Measurements from ENCODE around the gene PRKN.
"Not testable (repeated sequence)": the region's sequence is repeated elsewhere in the genome, so short reads cannot be mapped to it uniquely, and the experiment has no call there.

Gene PRKN

DNA sequence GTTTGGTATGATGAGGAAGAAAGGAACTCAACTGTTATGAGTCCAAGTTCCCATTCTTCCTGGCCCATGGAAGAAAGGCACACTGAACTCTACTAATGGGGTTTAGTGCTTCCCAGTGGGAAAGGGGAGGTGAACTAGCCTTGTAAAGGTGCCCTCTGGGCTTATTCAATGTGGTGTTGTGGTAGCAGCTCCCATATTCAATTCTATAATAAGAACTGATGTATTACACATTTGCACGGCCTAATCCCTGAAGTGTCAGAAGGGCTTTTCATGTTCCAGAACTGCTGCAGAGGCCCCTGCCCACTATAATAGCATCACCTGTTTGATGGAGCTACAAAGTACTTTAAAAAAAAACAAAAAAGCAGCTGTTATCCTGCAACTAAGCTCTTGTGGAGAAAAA lies 17.1 kb downstream of the PRKN start:
- DNase-seq, result no peak

DNA sequence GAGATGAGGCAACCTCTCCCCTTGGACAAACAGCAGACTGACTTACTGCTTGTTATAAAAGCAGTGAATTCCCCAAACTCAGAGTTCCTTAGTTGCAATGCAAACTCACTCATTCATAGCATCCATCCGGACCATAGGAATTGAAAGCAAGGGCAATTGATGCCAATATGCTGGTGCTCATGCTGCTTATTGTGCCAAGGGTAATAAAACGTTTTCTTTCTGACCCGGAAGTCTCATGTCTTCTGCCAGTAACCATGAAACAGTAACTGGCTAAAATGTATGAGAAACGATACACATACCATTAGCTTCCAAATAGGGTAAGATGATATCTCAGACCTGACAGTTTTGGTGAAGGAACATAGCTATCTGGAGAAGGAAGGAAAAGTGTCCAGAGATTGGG lies 18.1 kb downstream of the PRKN start:
- no peak for DNase-seq

DNA sequence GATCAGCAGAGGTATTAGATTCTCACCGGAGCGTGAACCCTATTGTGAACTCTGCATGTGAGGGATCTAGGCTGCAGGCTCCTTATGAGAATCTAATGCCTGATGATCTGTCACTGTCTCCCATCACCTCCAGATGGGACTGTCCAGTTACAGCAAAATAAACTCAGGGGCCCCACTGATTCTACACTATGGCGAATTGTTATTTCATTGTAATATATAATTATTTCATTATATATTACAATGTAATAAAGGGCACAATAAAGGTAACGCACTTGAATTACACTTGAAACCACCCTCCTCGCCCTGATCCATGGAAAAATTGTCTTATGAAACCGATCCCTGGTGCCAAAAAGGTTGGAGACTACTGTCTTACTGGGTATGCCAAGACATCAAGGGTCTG lies 18.6 kb downstream of the PRKN start:
- no peak for DNase-seq

DNA sequence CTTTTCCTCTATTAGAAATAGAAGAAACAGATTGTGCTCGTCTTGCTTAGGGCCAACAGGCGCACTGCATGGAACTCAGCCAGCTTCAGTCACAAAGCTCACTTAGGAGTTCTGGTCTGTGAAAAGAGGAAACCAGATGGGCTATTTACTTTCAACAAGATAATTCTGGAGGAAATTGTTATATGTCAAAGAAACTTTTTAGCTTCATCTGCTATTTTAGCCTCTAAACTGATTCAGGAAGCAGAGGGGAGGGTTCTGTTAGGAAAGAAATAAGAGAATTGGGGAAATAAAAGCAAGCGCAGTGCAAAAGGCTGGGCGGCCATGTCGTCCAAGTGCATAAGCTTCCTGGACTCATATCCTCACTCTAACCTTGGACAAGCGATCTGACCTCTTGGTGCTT lies 21.3 kb downstream of the PRKN start:
- DNase-seq, result peak; percentile 84

DNA sequence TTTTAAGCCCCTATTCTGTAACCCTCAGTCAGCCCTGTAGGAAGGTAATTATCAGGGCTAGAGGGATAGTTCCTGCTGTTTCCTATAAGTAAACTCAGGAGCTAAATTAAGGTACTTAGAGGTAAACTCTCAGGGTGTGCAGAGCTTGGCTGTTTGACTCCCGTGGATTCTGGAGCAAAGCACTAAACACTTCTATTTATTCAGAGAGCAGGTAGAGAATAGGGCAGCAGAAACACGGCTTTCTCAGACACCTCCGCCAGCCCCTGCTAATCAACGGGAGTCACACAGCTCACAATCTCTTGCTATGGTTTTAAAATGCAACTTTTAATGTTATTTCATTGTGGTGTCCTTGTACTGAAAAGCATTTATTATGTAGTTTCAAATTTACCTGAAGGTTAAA lies 21.8 kb downstream of the PRKN start:
- DNase-seq, result peak; percentile 45

DNA sequence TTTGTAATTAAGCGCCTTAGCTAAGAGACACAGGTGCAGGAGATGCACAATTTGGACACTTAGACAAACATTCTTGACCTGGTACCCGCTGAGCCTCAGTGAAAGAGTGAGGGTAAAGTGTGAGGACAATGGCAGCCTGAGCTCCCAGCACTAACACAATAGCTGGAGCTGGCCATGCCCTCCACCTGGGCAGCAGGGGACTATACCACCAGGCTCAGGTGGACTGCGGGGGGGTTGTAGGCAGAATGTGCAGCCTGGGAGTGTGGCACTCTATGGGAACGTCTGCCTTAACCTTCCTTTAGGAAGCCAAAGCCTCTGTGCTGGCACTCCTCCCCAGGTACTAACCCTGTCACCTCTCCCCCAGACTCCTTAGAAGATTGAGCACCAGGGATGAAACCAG lies 23.6 kb downstream of the PRKN start:
- no peak for DNase-seq

DNA sequence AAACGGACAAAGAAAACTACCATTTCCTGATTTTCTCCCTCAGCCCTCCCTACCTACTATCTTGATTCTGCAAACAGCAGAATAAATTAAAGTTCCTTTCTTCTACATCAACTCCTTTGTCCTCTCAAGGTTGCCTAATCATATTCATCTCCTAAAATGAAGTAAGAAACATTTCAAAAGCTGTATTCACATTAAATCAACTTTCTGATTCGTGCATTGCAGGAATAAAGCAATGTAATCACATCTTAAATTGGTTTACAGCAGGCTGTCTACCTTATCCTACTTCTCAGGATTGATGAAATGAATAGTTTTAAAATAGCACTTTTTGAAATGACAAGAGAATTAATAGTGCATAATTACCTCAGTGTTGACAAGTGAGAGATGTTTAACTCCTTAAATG lies 25.1 kb downstream of the PRKN start:
- no peak for DNase-seq

DNA sequence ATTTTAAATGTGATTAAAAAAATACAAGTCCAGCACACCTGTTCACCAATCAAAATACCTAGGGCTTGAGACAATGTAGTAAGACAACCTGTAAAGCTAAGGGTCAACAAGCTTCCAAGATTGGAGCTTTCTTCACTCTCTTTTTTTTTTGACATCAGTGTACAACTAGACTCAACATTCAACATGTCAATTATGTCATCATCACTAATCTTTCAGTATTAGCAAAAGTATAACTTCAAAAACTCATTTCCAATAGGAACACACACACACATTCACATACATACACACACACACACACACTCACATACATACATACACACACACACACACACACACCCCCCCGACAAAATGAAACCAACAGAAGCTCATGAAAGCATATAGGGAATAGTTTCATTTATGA lies 26.0 kb downstream of the PRKN start:
- DNase-seq, result no peak

DNA sequence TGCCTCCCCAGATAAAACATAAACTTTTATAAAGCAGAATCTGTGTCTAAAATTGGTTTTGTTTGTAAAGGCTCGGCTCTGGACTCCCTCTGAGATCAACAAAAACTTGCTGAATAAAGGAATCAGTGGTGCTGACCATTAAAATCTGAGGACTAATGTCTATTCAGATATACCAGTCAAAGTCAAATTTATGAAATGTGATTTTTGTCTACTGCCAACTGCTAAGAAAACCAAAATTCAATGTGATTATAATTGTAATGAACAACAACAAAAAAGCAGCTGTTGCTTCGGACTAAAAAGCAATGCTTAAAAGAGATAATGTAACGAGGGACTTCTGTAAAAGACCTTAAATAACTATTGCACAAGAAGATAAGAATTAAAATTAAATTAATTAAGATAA lies 26.6 kb downstream of the PRKN start:
- DNase-seq, result no peak

DNA sequence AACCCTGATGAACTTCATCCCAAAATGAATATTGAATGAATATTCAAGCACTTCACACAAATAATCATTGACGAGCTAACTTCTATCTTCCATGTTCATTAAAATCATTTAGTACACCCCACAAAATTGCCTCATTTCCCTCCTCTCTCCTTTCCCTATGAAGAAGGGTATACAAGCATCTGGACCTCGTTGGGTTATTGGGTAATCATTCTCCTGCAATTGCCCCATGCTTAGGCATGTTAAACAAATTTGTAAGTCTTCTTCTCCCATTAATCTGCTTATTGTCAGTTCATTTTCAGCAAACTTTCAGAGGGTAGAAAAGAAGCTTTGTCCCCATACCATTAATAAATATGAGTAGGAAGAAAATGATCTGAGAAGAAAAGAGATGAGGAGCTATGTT lies 27.6 kb downstream of the PRKN start:
- no peak for DNase-seq

DNA sequence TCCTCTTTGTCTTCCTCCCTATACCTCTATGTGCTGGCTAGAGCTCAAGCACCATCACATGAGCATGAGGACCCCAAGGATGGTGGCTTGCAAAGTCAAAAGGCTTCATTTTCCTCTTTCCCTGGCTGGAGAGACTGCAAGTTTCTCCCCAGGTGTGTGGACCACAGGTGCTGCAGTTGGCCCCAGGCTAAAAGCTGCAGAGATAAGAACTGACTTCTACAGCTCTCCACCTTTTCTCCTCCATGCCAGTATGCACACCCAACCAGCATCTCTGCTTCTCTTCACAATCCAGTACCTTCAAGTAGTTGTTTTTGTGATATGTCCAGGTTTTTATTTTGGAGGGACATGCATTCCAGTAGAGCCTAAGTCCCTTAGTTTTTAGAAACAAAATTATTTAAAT lies 29.1 kb downstream of the PRKN start:
- no peak for DNase-seq

DNA sequence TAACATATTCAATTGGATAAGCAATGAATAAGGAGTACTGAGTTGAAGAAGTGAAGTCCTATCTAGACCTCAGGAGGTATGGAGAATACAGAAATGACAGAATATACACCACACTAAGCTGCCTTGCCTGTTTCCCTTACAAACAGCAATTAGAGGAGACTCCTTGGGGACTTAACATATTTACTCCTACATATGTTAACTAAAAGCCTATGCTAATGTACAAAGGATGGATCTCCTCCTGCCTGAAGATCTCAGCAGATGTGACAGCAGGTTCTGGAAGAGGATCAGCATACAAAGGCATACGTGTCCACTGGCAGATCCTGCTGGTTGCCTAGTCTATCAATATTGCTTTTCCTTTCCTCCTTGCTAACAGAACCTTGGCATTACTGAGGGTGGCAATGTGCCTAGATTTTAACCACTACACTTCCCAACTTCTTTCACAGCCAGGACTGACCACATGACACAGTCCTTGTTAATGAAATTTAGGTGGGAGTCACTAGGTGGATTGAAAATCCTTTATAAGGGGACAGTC lies 29.6 kb downstream of the PRKN start:
- peak; percentile 28 for DNase-seq

DNA sequence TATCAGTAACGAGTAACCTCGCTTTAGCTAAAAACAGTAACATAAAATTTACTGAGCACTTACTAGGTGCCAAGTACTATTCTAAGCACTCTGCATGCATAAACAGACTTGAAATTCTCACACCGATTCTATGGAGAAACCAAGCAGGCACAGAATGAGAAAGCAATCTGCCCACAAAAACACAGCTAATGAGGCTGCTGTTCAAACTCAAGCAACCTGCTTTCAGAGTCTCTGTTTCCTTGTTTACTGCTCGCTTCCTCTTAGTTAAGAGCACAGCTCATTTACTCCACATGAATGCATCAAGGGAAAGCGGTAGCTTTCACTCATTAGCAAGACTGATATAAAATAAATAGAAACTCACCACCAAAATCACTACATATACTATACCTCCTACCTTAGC lies 37.4 kb downstream of the PRKN start:
- no peak for DNase-seq

DNA sequence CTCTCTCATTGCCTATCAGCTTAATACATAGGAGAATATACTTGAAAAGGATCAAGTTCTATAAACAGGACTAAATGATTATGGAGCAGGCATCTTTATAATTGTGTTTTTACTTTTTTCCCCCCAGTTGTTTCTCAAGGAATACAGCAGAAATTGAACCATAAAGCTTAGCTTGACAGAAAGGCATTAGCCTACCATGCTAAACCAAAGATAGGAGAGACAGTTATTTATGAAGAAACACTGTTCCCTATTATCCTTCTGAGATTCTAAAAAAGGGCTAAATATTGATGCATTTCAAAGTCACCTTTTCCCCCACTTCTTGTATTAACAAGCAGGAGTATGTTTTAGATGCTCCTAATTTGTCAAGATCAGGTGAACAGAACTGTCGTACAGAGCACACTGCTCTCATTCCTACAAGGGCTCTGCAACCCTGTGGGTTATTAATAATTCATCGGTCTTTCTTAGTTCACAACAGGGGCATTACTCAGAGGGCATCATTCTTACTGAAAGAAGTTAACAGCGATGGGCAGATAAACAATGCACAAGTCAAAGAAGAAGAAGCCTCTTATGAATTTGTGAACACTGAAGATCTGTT lies 38.7 kb downstream of the PRKN start:
- no peak for DNase-seq

DNA sequence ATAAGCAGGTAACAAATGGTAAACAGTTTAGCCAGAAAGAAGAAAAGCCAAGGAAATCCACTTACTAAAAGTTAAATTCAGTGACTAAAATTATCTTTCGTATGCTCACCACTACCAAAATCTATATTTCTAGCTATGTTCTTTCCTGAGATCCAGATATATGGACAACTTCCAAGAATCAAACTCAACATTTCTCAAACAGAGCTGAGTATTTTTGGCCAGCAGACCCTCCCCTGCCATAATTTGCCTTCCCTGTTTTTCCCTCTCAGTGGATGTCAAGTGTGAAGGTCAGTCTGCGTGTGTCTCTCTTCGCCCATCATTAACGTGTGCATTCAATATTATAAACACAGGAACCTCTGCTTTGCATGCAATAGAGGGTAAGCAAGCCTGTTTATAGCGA lies 42.0 kb downstream of the PRKN start:
- DNase-seq, result no peak

DNA sequence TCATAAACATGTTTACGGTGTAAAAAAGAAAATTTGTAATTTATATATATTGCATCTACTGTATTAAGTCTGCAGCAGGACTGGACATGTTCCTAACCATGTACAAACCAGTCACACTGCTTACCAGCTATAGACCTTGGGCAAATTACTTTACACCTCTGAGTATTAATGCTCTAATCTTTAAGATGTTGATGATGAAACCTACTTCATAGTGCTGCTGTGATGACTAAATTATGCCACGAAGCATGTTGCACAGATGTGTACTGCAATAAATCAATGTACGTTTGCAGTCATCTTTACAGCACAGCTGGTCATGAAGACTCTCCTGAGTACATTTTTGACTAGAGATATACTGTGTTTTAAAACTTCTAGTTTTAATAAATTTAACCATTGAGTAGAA lies 42.6 kb downstream of the PRKN start:
- DNase-seq, result no peak

DNA sequence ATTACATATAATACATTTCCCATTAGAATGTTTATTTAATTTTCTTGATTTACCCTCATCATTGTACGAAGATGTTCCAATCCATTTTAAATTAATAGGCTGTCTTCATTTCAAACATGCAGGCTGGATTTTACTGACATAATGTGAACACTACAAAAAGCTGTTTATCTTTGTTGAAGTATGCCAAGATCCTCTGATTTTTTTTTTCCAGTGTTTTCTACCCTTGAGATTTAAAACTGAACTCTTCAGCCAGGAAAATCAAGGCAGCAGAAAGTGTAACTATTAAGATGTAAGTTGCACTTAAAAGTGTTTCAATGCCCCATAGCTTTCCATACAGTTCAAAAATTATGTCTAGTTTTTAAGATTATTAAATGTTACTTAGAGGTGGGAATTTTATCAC lies 43.5 kb downstream of the PRKN start:
- DNase-seq, result no peak

DNA sequence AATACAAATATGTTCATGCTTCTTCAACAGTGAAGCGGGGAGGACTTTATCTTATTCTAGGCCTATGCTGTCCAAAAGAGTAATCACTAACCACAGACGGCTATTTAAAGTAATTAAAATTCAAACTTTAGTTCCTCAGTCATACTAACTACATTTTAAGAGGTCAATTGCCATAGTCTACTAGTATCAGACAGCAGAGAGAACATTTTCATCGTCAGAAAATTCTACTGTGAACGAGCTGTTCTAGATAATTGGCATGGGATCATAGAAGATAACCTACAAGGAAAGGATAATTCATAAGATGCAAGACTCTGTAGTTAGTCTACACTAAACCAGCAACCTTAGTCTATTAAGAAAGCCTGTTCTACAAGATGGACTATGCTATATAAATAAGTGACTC lies 44.4 kb downstream of the PRKN start:
- DNase-seq, result no peak

DNA sequence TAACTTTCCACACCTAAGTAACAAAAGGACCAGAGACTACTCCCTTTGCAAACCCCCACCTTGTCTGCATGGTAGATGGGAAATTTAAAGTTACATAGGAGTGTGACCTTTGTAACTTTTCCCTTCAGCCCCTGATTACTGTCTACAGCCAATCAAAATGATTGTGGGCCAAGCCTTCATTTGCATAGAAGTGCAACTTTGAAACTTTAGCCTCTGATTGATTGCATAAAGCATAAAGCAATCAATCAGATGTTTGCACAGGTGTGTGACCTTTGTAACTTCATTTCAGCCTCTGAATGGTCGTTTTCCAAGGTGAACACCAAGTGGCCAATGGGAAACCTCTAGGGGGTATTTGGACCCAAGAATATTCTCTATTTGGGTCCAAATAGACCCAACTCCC lies 46.1 kb downstream of the PRKN start:
- DNase-seq, result no peak

DNA sequence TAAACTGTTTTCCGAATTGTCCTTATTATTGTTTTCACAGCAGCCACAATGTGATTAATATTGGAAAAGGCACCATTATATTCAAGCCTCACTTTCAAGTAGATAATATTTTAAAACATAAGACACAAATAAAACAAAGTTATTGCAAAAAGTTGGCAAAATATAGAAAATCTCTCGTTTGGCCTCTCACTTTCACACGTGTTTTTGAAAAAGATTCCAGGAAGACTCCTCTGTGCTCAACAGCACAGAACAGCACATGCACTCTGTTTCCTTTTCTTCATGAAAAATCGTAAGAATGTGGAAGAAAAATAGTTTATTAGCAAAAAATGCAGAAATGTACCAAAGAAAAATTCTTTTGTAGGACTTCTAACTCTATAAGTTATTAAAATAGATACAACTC lies 46.7 kb downstream of the PRKN start:
- no peak for DNase-seq

DNA sequence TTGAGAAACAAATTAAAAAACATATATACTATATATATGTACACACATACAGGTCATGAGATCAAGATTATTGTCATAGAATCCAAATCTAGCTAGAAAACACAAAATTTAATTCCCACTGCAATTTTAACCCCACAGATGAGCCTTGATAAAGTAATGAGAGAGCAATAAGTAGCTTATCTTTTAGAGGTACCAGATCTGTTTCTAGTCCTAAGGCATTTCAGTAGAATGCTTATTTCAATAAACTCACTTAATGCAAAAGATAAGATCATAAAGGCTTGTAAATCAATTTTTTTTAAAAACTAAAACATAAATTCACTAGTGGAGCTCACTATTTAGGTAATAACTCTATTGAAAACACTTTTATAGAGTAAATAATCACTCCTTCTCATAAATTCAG lies 47.2 kb downstream of the PRKN start:
- no peak for DNase-seq

DNA sequence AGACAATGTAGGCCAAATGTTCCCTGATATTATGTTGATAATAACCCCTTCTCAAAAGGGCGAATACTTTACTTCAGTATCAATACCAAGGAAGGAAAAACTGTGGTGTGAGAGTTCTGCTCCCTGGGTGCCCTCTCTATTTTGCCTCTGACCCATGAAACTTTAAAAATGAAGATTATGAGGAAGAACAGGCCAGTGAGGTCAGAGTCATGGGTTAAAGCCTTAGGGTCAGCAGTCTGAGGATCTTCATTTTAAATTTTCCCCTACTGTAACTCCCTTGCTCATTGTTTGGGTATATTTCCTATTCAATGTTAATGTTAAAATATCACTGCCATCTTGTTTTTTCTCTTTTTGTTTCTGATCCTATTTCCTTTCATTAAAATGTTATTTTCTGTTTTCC lies 47.9 kb downstream of the PRKN start:
- DNase-seq, result no peak

DNA sequence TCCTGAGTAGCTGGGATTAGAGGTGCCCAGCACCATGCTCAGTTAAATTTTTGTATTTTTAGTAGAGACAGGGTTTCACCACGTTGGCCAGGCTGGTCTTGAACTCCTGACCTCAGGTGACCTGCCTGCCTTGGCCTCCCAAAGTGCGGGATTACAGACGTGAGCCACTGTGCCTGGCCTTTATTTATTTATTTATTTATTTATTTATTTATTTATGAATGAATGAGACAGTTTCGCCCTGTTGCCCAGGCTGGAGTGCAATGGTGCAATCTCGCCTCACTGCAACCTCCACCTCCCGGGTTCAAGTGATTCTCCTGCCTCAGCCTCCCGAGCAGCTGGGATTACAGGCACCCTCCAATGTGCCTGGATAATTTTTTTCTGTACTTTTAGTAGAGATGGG lies 48.7 kb downstream of the PRKN start:
- DNase-seq, result not testable (repeated sequence)

DNA sequence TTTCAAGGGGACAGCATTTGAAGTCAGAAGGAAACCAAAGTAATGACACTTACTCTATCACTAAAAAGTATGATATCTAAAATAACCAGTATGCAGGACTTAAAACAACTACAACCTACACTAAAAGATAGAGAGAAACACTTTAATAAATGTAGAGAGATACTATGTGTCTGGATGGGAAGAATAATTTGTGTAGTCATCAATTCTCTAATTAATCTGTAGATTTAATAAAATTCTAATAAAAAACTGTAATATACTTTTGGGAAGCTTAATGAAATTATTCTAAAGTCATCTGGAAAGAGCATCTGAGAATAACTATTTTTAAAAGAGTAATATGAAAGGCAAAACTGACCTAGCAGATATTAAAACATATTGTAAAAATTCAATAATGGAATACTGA lies 52.1 kb downstream of the PRKN start:
- no peak for DNase-seq

DNA sequence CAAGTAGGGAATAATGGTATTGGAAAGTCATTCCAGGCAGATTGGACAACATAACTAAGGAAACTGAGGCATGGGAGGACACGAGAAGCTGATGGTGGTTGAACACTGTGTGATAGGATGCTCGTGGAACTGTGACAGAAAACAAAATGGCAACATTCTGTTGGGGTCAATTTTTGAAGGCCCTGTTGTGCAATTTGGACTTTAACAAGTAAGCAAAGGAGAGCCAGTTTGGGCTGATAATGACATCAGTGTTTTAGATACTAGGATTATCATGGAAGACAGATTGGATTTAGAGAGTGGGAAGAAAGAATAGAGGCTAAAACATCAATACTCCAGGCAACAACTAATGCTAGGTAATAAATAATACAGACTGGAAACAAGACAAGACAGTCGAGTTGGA lies 53.1 kb downstream of the PRKN start:
- DNase-seq, result no peak
